ENCODE results near the gene C17orf100. TPM values are rescaled to one million over a fixed set of nuclear protein-coding genes. Genes with fewer than 3 reads are reported as not detected.

C17orf100 gene
- total and polyA plus RNA-seq, 2 of the 13 experiments (the other 11 are each of a cell fraction or from before 2014, with no cell fraction given): 3.6 to 8.7 TPM

GRCh38 chr17:6630390-6630789, 21.2 kb upstream of the C17orf100 start:
- TF ChIP-seq NCOA2 (CRISPR knock-in tag; IDR thresholded peaks at IDR 0.05): no peak
- TF ChIP-seq ZNF839 (CRISPR knock-in tag; IDR thresholded peaks at IDR 0.05; ENCODE audit: borderline replicate concordance): no peak
- TF ChIP-seq ZNF256 (CRISPR knock-in tag; conservative IDR thresholded peaks at IDR 0.05): no peak
- no peak for TF ChIP-seq ZBTB7B (CRISPR knock-in tag; IDR thresholded peaks at IDR 0.05)
- no peak for TF ChIP-seq EED (CRISPR knock-in tag; IDR thresholded peaks at IDR 0.05)
- TF ChIP-seq ZFP90 (CRISPR knock-in tag; IDR thresholded peaks at IDR 0.05; ENCODE audit: borderline replicate concordance): no peak
- Histone ChIP-seq H3K27me3 (ENCODE audit: control insufficient read depth in 1 of 2, insufficient read depth in 2 of 2, low read length in 2 of 2) (no peaks in the 10 kb centered on the region), H3K27ac (ENCODE audit: extremely low read length, insufficient read depth, low read length) (no peak overlapping the region), H3K9ac (ENCODE audit: insufficient read depth, low read depth, low read length) (no peak overlapping the region), H3K79me2 (ENCODE audit: insufficient read depth, low read length) (no peaks in the 10 kb centered on the region), H4K20me1 (ENCODE audit: insufficient read depth, low read length) (no peaks in the 10 kb centered on the region), H3K4me3 (replicated peaks in 1 of 3; ENCODE audit: insufficient read depth in 1 of 3, low read depth in 2 of 3, low read length in 3 of 3) (no peak overlapping the region), H3K4me1 (ENCODE audit: insufficient read depth, low read length) (no peaks in the 10 kb centered on the region), H3K9me3 (ENCODE audit: low read length) (no peaks in the 10 kb centered on the region), H2AFZ (ENCODE audit: low read length) (no peak overlapping the region), H3K4me2 (ENCODE audit: low read depth, low read length) (no peak overlapping the region), H3K36me3 (replicated peaks in 1 of 2; ENCODE audit: control insufficient read depth in 1 of 2, insufficient read depth in 2 of 2, low read length in 2 of 2) (peaks cover 6 to 58% of the 10 kb centered on the region in 2 experiments)
- intact Hi-C loops (cut with micrococcal nuclease; ENCODE audit: unreplicated experiment) (no loop called here), in situ Hi-C loops (cut with HindIII; ENCODE audit: extremely low pct_ligation_motif_present, low pct_unique_long_range_greater_than_20kb) (no loop called here)
- ChIA-PET CTCF (ENCODE audit: low intra/inter-chr PET ratio, low total read pairs) (no interaction called here), POLR2A (no interaction called here)
- DNase-seq (ENCODE audit: low spot score) (no peak), FAIRE-seq (no peak), ATAC-seq (no peak)
- no TSS peak for BruUV-seq (replicated peaks)
- 100% methylated on average over 1 of the region's 1 CpG for WGBS (ENCODE audit: low lambda C conversion rate)

GRCh38 chr17:6632530-6632929, 19.0 kb upstream of the C17orf100 start:
- in situ Hi-C loops (cut with HindIII; ENCODE audit: extremely low pct_ligation_motif_present, low pct_unique_long_range_greater_than_20kb) (no loop called here), intact Hi-C loops (cut with micrococcal nuclease; ENCODE audit: unreplicated experiment) (no loop called here)
- ATAC-seq: no peak
- Histone ChIP-seq H3K27me3 (ENCODE audit: control insufficient read depth in 1 of 2, insufficient read depth in 2 of 2, low read length in 2 of 2) (no peaks in the 10 kb centered on the region), H4K20me1 (ENCODE audit: insufficient read depth, low read length) (no peaks in the 10 kb centered on the region), H3K79me2 (ENCODE audit: insufficient read depth, low read length) (no peaks in the 10 kb centered on the region), H3K27ac (ENCODE audit: extremely low read length, insufficient read depth, low read length) (no peak overlapping the region), H3K9ac (ENCODE audit: insufficient read depth, low read depth, low read length) (no peak overlapping the region), H3K36me3 (replicated peaks in 1 of 2; ENCODE audit: control insufficient read depth in 1 of 2, insufficient read depth in 2 of 2, low read length in 2 of 2) (peaks cover 4 to 45% of the 10 kb centered on the region in 2 experiments), H2AFZ (ENCODE audit: low read length) (no peak overlapping the region), H3K9me3 (ENCODE audit: low read length) (no peaks in the 10 kb centered on the region), H3K4me3 (replicated peaks in 1 of 3; ENCODE audit: insufficient read depth in 1 of 3, low read depth in 2 of 3, low read length in 3 of 3) (no peak overlapping the region), H3K4me1 (ENCODE audit: insufficient read depth, low read length) (peaks cover 5% of the 10 kb centered on the region; the same call in 1 of the 2 replicates), H3K4me2 (ENCODE audit: low read depth, low read length) (no peak overlapping the region)
- FAIRE-seq: no peak
- ChIA-PET CTCF (ENCODE audit: low intra/inter-chr PET ratio, low total read pairs) (no interaction called here), POLR2A (no interaction called here)
- no peak for DNase-seq (ENCODE audit: low spot score)
- BruUV-seq (replicated peaks): no TSS peak
- TF ChIP-seq ZNF318 (CRISPR knock-in tag; IDR thresholded peaks at IDR 0.05): no peak
- TF ChIP-seq HOXA5 (CRISPR knock-in tag; IDR thresholded peaks at IDR 0.05): no peak
- no peak for TF ChIP-seq PRDM4 (CRISPR knock-in tag; IDR thresholded peaks at IDR 0.05; ENCODE audit: borderline replicate concordance)
